ENCODE data around the gene MAB21L4. TPM values are rescaled to one million over a fixed set of nuclear protein-coding genes. Genes with fewer than 3 reads are reported as not detected.

MAB21L4 gene
- total RNA-seq, 1 experiment from 2014 or later: 0.15 TPM

GRCh38 chr2:240874715-240875227, 21.2 kb downstream of the MAB21L4 start:
- no peak overlapping the region for H4K8ac ChIP-seq (replicated peaks; ENCODE audit: insufficient read length, low read depth, low read length)
- no peaks in the 10 kb centered on the region for H3K9me3 ChIP-seq (ENCODE audit: control insufficient read depth, low read depth, low read length)
- no peak overlapping the region for H4K5ac ChIP-seq (ENCODE audit: insufficient read length, low read depth, low read length)
- no peak for DNase-seq
- H3K79me2 ChIP-seq (ENCODE audit: insufficient read depth, low read length): no peaks in the 10 kb centered on the region
- no peak overlapping the region for H3K27ac Mint-ChIP-seq
- H3K9ac ChIP-seq (ENCODE audit: extremely low read depth, insufficient read length, low read length): no peak overlapping the region
- no peak overlapping the region for H2AFZ ChIP-seq (ENCODE audit: low read length)
- no peak overlapping the region for H2BK12ac ChIP-seq (ENCODE audit: insufficient read length, low read depth, low read length)
- peaks cover 0 to 3% of the 10 kb centered on the region in 2 experiments; a peak in 1 of 4 replicates for H3K4me1 Mint-ChIP-seq
- H3K9me3 Mint-ChIP-seq: no peaks in the 10 kb centered on the region
- no peak for TF ChIP-seq CTCF (conservative IDR thresholded peaks at IDR 0.05)
- no peak overlapping the region for H3K56ac ChIP-seq (ENCODE audit: insufficient read length, low read depth, low read length)
- H3K27ac ChIP-seq (ENCODE audit: insufficient read length, low read depth, low read length): no peak overlapping the region
- no peaks in the 10 kb centered on the region for H3K4me1 ChIP-seq (ENCODE audit: insufficient read depth, low read length)
- no peak overlapping the region for H3K4me3 Mint-ChIP-seq
- H2BK120ac ChIP-seq (ENCODE audit: low read depth, low read length, poor library complexity, severe bottlenecking): no peak overlapping the region
- no CpG with 5 or more reads among the region's 12 CpGs for WGBS (ENCODE audit: extremely low coverage, insufficient read length, low lambda C conversion rate)
- H2BK20ac ChIP-seq (ENCODE audit: low read depth, low read length, poor library complexity, severe bottlenecking): no peak overlapping the region
- no peak overlapping the region for H2BK15ac ChIP-seq (ENCODE audit: low read depth, low read length)
- H4K91ac ChIP-seq (ENCODE audit: insufficient read length, low read depth, low read length): no peak overlapping the region
- no peak overlapping the region for H3K4ac ChIP-seq (ENCODE audit: low read depth, low read length)
- H3K23ac ChIP-seq (ENCODE audit: insufficient read length, low read depth, low read length): no peak overlapping the region
- H3T11ph ChIP-seq (ENCODE audit: low read length): no peak overlapping the region
- H2BK5ac ChIP-seq (ENCODE audit: insufficient read length, low read length): no peak overlapping the region
- no peaks in the 10 kb centered on the region for H3K27me3 Mint-ChIP-seq (ENCODE audit: low read depth)
- no peaks in the 10 kb centered on the region for H3K23me2 ChIP-seq (ENCODE audit: insufficient read length, low read depth, low read length, poor library complexity, severe bottlenecking)
- no peak overlapping the region for H2AK5ac ChIP-seq (ENCODE audit: insufficient read length, low read length)
- no peak overlapping the region for H3K14ac ChIP-seq (ENCODE audit: insufficient read depth, low read length)
- no peaks in the 10 kb centered on the region for H3K79me1 ChIP-seq (ENCODE audit: insufficient read depth, low read depth, low read length, poor library complexity, severe bottlenecking)
- H3K27me3 ChIP-seq (ENCODE audit: insufficient read depth, low read length): no peaks in the 10 kb centered on the region
- H4K20me1 ChIP-seq (ENCODE audit: control insufficient read depth, insufficient read depth, insufficient read length): no peaks in the 10 kb centered on the region
- no peak overlapping the region for H3K18ac ChIP-seq (ENCODE audit: insufficient read length, low read depth, low read length)
- H3K4me2 ChIP-seq (ENCODE audit: insufficient read depth, insufficient read length, low read length): no peak overlapping the region
- H3K36me3 Mint-ChIP-seq (ENCODE audit: insufficient read depth in 1 of 3, low read depth in 3 of 3): no peaks in the 10 kb centered on the region; a peak in 1 of 7 replicates

Measured in H9 (cell line).